ENCODE measurements around the gene OR6Q1.
"Not testable (repeated sequence)": the region's sequence is repeated elsewhere in the genome, so short reads cannot be mapped to it uniquely, and the experiment has no call there.

OR6Q1 gene

GRCh38 chr11:58030653-58031052 is at the start of gene OR6Q1:
OR6Q1 (plus strand) TSS chr11:58030953; CDS start chr11:58030953, 0 bp downstream.
- no peak for DNase-seq

GRCh38 chr11:57981536-57981935 is 49.2 kb upstream of the OR6Q1 start:
- DNase-seq: no peak

GRCh38 chr11:57982776-57983175 is 48.0 kb upstream of the OR6Q1 start:
- no peak for DNase-seq

GRCh38 chr11:57983191-57983590 is 47.6 kb upstream of the OR6Q1 start:
- DNase-seq: no peak

- not testable (repeated sequence) for DNase-seq
Measured at GRCh38 chr11:57999523-57999922, 31.2 kb upstream of the OR6Q1 start.

GRCh38 chr11:58000021-58000420 is 30.7 kb upstream of the OR6Q1 start:
- DNase-seq: not testable (repeated sequence)

- DNase-seq: no peak
Measured at GRCh38 chr11:58000699-58001098, 30.1 kb upstream of the OR6Q1 start.

GRCh38 chr11:58003036-58003435 is 27.7 kb upstream of the OR6Q1 start:
- DNase-seq: no peak

GRCh38 chr11:58003591-58003990 is 27.2 kb upstream of the OR6Q1 start:
- no peak for DNase-seq

- no peak for DNase-seq
Measured at GRCh38 chr11:58004664-58005063, 26.1 kb upstream of the OR6Q1 start.

- no peak for DNase-seq
Measured at GRCh38 chr11:58006940-58007339, 23.8 kb upstream of the OR6Q1 start.

GRCh38 chr11:58011771-58012170 is 19.0 kb upstream of the OR6Q1 start:
- DNase-seq: no peak

GRCh38 chr11:58023435-58023931 is 7.3 kb upstream of the OR6Q1 start, which contains the start of gene OR9Q1:
OR9Q1 (plus strand) TSS chr11:58023881; CDS start chr11:58179445, 155,564 bp downstream.
- no peak for DNase-seq

- DNase-seq: no peak
Measured at GRCh38 chr11:58024601-58025091, 6.1 kb upstream of the OR6Q1 start.

- DNase-seq: no peak
Measured at GRCh38 chr11:58027341-58027740, 3.4 kb upstream of the OR6Q1 start.

- DNase-seq: no peak
Measured at GRCh38 chr11:58028687-58029411, 1.9 kb upstream of the OR6Q1 start.

GRCh38 chr11:58034471-58034870 is 3.7 kb downstream of the OR6Q1 start:
- no peak for DNase-seq

- no peak for DNase-seq
Measured at GRCh38 chr11:58039589-58039988, 8.8 kb downstream of the OR6Q1 start.

- no peak for DNase-seq
Measured at GRCh38 chr11:58043379-58043778, 12.6 kb downstream of the OR6Q1 start.

GRCh38 chr11:58046231-58046630 is 15.5 kb downstream of the OR6Q1 start:
- no peak for DNase-seq

- no peak for DNase-seq
Measured at GRCh38 chr11:58047818-58048217, 17.1 kb downstream of the OR6Q1 start.

- DNase-seq: no peak
Measured at GRCh38 chr11:58055806-58056401, 25.2 kb downstream of the OR6Q1 start.

GRCh38 chr11:58057481-58057880 is 26.7 kb downstream of the OR6Q1 start:
- DNase-seq: no peak
